GM23248 (cell line): ENCODE measurements around the gene TNS2.

Experiments used
- EZH2 ChIP-seq: fragments of 200-600 bp; sonication (generic); IDR thresholded peaks from 2 replicates; pipeline ENCODE4 v1.6.1; 2018; ENCODE audit warnings: antibody characterized with exemption, mild to moderate bottlenecking; ENCODE audit not compliant: insufficient read depth, poor library complexity, severe bottlenecking
- EZH2phosphoT487 ChIP-seq: fragments of 200-600 bp; sonication (generic); IDR thresholded peaks from 2 replicates; pipeline ENCODE4 v1.6.1; 2018; ENCODE audit warnings: antibody characterized with exemption, moderate library complexity, mild to moderate bottlenecking, low read depth; ENCODE audit not compliant: insufficient read depth

GRCh38 chr12:53046655-53047220 is 3.1 kb upstream of the TNS2 start:
- no peak for TF ChIP-seq EZH2
- no peak for TF ChIP-seq EZH2phosphoT487
